HG02870 (cell line): ENCODE results near the gene MAP3K21.

ENCODE experiments used
- ATAC-seq: cut with Tn5 transposase; IDR thresholded peaks from one replicate; pipeline ENCODE4 v1.9.1; 2021; ENCODE audit warnings: mild to moderate bottlenecking, moderate library complexity; ENCODE audit not compliant: unreplicated experiment

MAP3K21 gene

DNA sequence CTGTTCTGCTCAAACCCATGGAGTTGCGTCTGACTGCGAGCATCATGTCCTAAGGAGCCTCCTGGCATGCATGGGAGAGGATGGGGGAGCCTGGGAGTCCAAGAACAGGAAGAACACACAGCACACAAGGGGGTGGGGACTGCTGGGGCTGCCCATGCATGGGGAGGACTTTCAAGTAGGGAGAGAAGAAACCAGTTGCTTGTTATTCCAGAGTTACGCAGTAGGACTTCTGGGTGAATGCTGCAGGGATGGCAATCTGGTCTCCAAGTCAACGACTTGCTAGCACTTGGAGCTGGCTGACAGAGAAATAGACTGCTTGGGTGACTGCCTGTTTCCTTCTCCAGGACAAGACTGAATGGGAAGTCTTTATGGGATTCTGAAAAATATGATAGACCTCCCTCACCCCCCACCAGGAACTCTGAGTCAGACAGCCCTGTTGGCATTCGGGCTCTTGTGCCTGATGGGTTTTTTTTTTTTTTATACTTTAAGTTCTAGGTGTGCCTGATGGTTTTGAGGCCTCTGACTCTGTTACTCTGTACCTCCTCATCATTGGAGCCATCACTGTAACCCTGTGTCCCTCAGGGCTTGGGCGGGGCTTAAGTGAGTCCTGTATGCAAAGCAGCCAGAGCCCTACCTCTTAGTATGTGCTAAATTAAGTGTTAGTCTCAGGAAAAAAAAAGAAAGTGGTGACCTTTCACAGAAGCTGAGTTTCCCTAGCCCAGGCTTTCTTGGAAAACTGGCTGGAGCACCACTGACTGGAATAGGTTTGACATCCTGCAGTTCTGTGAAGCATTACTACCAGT is 30.3 kb downstream of the MAP3K21 start:
- no peak for ATAC-seq

DNA sequence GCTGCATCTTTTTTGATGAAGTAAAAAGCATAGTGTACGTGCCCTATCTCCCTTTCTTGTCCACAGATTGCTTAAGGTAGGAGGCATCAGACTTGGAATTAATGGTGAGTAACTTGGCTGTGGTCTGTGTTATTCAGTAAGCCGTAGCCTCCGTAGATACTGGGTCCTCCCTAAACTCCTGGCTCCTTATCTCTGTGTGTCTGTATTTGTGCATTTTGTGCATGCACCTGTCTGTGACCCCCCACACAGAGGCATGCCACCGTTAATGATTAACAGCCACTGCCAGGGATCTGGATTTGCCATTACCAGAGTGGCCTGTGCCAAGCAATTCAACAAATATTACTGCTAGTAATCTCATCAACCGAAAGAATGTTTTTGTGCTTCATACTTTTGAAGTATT is 31.9 kb downstream of the MAP3K21 start:
- ATAC-seq, result no peak

DNA sequence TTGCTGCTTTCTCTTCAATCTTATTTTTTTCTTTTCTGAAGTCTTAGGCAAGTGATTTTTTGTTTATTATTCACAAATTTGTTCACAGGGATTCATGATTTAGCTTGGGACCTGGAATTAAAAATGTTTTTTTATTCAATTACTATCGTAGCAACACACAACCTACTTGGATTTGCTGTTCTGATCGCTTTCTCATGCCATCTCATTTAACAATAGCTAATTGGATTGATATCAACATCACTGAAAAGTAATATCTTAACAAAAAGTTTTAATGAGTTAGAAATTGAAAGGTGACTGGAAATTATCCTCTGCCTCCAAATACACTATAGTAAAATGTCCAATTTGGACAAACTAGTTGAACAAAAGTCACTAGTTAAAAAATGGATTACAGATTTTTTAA is 32.4 kb downstream of the MAP3K21 start:
- no peak for ATAC-seq

DNA sequence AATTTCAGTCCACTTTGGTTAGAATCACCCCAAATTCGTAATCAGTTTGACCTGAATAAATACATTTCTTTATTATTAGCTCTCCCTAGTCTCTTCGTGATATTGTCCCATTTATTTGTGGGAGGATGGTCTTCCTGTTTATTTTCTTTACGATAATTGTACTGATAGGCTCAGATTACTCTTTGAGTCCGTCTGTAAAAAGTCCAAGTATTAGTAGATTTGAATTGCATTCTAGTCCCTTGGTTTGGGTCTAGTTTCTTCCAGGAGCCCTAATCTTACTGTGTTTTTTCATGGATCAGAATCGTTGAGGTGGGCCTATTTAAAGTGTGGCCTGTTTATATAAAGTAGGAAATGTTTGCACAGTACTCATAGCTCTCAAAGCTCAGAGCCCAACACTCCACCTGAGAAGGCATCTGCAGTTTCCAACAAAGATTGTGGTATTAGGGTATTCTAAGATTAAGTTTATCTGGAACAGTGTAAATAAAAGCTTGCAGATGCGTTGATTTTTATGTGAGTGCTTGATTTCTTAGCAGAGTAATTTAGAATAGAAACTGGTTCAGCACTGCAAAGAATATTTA is 33.1 kb downstream of the MAP3K21 start:
- no peak for ATAC-seq

DNA sequence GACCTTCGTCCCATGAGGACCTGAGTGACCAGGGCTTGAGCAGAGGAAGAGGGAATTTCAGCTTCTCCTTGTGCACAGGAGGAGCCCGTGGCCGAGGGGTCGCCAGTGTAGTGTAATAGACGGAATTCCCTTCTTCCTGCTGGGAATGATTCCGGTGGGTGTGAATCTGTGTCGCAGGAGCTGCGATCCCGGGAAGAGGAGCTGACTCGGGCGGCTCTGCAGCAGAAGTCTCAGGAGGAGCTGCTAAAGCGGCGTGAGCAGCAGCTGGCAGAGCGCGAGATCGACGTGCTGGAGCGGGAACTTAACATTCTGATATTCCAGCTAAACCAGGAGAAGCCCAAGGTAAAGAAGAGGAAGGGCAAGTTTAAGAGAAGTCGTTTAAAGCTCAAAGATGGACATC is 34.4 kb downstream of the MAP3K21 start:
- no peak for ATAC-seq

DNA sequence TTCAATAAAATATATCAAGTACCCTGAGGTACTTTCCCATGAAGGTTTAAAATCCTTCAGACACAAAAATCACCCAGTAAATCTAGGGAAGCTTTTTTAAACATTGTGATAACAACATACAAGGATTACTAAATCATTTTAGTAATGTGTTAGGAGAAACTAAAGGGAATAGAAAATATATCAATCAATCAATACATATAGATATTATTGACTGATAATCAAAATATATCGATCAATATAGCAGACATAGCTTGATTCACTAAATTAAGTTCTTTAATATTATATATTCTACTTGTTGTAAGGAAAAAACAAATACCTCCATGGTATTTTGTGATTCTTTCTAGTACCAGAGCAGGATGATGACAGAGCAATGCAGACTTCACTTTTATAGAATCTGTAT is 35.2 kb downstream of the MAP3K21 start:
- no peak for ATAC-seq

DNA sequence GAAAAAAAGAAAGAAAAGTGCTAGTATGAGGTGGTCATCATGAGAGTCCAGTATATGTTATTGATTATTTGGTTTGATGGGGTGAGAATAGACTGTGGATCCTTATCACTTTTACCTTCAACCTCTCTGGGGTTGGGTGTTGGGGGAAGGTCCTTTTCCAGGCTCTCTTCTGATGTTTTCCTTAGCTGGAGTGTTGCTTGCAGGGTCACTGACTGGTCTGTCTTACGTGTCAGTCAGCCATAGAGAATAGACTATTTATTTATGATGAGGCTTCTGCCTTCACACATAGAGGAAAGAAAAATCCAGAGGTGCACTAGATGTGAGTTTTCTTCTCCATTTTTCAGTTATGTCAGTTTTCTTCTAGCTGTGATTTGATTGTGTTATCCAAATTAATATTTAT is 36.5 kb downstream of the MAP3K21 start:
- ATAC-seq, result no peak

DNA sequence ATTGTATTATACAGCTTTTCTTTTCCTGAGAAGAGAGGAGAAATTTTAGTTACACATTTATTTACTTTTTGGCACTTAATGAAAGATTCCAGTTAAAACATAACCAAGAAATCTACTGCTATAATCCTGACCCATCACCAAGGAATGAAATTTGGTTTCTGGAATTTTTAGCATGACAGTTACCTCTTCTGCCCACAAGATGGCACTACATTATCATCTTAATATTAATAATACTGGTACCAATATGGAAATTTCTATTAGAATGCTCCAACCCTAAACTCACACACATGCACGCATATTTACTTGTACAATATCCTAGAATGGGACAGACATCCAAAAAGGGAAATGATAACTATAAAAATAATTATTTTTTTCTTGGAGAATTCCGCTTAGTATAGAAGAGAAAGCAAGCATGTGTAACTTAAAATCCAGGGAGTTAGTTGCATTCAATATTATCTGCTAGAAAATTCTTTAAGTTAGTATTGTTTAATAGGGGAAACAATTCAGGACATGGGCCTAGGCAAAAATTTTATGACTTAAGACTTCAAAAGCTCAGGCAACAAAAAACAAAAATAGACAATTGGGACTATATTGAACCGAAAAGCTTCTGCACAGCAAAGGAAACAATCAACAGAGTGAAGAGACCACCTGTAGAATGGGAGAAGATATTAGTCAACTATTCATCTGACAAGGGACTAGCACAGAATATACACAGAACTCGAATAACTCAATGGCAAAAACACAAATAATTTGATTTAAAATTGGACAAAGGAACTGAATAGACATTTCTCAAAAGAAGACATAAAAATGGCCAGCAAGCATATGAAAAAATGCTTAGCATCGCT is 37.4 kb downstream of the MAP3K21 start:
- no peak for ATAC-seq

DNA sequence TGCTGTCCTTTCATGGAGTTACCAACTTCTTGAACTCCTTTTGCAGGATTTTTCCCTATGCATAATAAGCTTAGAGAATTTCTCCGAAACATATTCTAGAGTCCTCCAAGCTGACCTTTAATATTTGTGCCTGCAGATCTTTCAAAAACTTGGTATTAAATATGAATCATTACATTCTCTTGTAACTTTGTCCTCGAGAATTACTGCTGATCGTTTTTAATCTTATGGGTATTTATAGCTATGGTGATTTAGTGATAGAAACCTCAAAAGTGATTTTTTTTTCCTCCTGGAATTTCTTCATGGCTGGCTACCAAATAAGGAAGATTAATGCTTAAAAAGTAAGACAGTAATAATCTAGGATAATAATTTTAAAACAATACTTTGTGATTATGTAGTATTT is 39.1 kb downstream of the MAP3K21 start:
- ATAC-seq, result no peak

DNA sequence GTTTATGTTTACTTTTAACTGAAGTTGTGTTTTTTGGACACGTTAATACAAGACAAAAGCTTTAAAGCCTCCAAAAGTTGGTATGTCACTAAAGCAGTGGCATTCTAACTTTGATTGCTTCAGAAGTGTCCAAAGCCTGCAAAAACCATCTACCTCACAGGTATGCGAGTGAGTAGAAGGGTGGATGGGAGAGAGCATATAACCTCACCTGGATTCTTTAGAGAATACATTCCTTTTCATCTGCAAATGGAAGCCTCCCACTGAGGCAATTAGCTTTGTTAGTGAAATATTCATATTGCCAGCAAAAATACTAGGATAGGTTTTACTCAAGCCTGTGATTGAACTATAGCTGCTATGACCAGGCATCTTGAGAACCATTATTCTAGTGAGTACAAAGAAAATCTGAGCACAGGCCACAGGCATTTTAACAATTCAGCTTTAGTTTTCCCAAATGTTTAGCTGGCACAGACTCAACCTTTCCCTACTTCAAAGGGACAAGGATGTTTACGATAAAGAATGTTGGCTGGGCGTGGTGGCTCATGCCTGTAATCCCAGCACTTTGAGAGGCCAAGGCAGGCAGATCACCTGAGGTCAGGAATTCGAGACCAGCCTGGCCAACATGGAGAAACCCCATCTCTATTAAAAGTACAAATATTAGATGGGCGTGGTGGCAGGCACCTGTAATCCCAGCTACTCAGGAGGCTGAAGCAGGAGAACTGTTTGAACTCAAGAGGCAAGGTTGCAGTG is 39.7 kb downstream of the MAP3K21 start:
- ATAC-seq, result no peak

DNA sequence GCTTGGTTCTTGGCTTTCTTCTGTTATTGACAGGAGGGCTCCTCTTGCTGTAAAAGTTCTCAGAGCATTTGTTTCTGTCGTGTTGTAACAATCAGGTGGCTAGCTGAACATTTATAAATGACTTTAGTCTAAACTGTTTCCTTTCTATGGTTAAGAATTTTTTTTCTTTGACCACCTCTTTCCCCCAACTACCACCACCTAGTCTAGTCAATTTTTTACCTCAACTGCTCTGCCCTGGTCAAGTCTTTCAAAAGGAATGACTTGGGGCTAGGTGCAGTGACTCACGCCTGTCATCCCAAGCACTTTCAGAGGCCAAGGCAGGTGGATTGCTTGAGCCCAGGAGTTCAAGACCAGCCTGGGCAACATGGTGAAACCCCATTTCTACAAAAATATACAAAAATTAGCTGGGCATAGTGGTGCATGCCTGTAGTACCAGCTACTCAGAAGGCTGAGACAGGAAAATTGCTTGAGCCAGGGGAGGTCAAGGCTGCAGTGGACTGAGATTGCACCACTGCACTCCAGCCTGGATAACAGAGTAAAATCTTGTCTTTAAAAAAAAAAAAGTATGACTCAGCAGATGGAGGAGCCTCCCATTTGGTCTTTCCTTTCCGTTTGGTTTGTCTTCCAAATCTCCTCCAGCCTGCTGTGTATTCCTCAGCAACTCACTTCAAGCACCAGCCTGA is 40.7 kb downstream of the MAP3K21 start:
- no peak for ATAC-seq

DNA sequence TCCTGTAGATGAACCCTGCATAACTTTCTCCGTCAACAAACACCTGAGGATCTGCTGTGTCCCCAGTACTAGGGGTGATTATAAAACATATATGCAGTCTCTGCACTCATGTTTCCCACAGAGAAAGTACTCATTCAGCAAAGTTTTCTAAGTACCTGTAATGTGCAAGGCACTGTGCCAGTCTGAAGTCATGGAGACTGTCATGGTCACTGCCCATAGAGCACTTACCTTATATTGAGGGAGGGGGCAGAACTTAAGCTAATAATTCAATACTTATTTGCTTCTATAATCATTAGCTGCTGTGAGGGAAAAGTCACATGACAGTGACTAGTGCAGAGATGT is 41.2 kb downstream of the MAP3K21 start:
- ATAC-seq, result no peak

DNA sequence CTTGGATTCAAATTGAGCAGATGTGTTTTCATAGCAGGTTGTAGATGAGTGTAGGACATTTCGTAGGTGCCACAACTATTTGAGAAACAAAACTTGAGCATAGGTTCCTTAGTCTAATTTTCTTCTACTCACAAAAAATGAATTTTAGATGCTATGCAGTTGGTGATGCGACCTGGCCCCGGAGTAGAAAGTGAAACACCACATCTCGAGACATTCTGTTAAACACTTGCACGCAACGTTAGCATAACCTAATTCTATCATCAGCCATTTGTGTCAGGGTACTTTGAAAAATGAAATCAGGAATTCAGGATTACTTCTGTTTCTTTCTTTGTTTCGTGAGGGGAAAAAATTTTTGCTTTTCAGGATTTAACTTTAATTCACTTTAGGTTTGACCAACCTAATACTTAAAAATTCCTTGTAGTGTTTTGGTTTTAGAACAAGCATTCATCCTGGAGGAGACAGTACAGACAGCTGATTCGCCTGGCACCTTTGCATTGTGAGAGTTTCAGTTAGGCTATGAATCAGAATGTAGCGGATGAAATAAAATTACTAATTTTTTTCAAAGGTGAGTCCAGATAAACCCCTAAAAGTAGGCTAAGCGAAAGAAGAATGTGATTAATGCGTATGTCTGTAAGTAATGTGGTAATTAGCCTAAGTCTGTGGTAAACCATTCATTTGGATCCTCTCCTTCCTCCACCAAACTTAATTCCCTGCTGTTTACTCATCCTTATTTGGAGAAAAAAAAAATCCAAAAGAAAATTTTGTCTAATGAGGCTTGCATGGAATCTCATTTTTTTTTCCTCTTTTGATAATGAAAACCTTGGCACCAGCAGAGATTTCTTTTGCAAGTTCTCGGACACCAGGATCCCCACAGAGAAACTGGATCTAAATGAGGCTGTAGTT is 44.9 kb downstream of the MAP3K21 start:
- ATAC-seq, result no peak

DNA sequence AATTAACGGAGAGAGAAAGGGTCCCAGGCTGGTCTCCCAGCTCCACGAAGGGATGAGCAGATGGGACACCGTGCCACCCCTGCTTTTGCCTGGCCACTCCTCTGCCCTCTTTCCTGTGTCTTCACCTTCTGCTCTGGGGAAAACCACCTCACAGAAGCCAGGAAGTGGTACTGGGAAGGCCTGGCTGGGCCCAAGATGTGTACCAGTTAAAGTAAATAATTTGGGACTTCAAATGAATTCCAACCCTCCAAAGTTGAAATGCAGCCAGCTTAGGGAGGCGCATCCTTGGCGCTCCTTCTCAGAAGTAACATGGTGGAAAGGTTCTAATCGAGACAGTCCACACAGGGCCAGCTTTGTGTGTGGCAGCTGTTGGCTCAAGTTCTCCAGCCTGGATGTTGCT is 45.7 kb downstream of the MAP3K21 start:
- ATAC-seq, result no peak

DNA sequence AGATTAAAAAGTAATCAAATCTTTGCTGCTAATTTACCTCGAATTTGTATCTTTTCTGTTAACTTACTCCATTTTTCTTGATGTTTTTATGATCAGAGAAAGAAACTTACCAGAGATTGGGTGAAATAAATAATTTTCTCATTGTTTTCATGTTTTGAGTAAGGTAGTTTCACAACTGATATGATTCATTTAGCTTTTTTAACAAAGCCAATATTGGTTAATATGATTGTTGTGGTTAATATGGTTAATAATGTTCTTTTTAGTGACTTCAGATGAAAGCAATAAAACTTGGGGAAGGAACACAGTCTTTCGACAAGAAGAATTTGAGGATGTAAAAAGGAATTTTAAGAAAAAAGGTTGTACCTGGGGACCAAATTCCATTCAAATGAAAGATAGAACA is 48.1 kb downstream of the MAP3K21 start:
- no peak for ATAC-seq

DNA sequence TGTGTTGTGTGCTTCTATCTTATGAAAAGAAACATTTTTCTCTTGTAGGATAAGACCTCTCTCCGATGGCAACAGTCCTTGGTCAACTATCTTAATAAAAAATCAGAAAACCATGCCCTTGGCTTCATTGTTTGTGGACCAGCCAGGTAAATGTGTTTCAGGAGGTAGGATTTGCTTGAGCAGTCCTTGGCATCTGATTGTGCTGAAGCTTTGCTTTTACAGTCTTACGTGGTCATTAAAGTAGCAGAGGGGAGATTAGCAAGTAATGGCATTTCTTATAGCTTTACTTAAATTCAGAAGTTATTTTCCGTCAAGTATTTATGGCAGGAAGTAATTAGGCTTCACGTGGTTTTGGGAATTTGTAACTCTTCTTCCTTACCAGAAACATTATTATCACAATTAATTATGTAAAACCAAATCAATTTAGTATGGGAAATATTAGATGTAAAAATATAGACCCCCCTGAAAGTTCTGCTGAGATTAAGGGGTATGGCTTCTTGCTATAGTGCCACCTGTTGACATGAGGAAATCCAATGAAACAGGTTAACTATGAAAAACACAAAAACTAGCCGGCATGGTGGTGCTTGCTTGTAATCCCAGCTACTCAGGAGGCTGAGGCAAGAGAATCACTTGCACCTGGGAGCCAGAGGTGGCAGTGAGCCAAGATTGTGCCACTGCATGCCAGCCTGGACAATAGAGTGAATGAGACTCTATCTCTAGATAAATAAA is 49.0 kb downstream of the MAP3K21 start:
- no peak for ATAC-seq

DNA sequence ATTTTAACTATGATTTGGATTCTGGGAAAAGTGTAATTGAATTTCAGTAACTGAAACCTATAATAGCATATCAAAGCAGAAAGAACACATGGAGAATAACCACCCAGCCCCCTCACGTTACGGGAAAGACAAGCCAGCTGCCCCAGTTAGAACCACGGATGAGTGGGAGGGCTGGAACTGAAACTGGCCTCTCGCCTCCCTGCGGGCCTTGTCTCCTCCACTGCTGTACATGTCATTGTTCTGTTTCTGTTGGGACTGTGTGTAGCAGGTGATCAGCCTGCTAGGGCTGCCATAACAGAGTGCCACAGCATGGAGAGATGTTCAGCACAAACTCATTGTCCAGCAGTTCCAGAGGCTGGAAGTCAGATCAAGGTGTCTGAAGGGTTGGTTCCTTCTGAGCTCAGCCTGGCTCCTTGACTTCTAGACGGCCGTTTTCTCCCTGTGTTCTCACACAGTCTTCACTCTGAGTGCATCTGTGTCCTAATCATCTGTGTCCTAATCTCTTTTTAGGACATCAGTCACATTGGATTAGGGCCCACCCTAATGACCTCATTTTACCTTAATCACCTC is 52.4 kb downstream of the MAP3K21 start:
- peak; percentile 89 for ATAC-seq

DNA sequence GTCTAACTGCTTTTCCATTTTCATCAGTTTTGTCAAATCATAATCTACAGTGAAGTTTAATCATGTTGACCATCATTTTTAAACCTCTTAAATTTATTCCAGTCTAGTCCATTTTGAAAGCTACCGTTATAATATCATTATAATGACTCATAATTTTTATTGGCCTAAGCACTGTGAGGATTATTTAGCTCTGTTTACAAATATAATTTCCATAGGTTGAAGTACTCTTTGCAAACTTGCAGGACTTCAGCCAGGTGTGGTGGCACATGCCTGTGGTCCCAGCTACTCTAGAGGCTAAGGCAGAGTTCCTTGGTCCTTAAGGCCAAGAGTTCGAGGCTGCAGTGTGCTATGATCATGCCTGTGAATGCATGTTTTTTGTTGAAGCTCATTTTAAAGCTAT is 54.3 kb downstream of the MAP3K21 start:
- ATAC-seq, result no peak

DNA sequence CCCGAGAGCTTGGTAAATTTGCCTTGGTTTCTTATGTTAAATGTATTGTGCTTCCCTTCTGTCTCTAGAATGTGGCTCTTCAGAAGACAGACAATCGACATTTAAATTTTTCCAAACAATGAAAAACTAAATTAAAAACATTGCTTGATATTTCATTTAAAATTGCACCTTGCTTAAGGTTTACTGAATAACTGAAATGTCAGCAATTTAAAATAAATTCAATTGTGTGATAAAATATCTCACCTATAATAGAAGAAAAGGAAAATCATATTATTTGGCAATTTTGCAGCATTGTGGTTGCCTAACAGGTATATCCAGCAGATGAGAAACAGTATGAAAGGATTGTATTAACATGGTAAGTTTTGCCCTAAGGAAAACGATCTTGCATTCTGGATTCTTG is 56.5 kb downstream of the MAP3K21 start:
- no peak for ATAC-seq
